Measurements from ENCODE around the gene LGI4. TPM values are rescaled to one million over a fixed set of nuclear protein-coding genes. Genes with fewer than 3 reads are reported as not detected.

Gene LGI4
- total RNA-seq, 4 donors from 2014 or later: 5.1 to 44.4 (median 19.7) TPM

DNA sequence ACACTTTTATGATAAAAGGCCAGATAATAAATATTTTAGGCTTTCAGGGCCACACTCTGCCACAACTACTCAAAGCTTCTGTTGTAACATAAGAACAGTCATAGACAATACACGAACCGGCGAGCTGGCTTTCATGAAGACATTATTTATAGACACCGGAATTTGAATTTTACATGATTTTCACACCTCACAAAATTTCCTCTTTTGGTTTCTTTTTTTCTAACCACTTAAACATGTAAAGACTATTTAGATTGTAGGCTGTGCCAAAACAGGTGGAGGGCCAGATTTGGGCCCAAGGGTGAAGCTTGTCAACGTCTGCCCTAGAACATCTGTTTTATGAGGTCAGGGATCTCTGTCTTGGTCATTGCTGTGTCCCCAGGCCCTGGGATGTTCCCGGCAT, 48.9 kb downstream of the LGI4 start:
- Histone ChIP-seq H3K36me3 (no peaks in the 10 kb centered on the region), H3K27ac (no peak overlapping the region), H3K4me3 (no peak overlapping the region), H3K4me1 (no peaks in the 10 kb centered on the region), H3K27me3 (peaks cover 0 to 4% of the 10 kb centered on the region in 2 donors), H3K9me3 (no peaks in the 10 kb centered on the region)
- intact Hi-C loops (cut with DNase I; ENCODE audit: low total_unique reads): no loop called here
- no peak for DNase-seq
- TF ChIP-seq POLR2A (IDR thresholded peaks at IDR 0.05) (no peak), CTCF (IDR thresholded peaks at IDR 0.05) (no peak)

DNA sequence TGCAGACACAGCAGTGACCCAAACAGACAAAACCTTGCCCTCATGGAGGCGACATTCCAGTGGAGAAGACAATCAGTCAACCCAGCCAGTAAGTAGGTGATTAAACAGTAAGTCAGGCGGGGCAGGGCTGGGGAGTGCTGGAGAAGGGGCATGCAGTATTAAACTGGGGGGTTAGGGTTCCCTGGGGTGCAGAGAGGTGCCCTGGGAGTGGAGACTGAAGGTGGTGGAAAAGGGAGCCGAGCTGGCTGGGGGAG, 50.4 kb downstream of the LGI4 start:
- no peak overlapping the region for H3K4me3 ChIP-seq
- intact Hi-C loops (cut with DNase I; ENCODE audit: low total_unique reads): no loop called here
- no peak for DNase-seq
- no peaks in the 10 kb centered on the region for H3K4me1 ChIP-seq
- no peak for TF ChIP-seq POLR2A (IDR thresholded peaks at IDR 0.05)
- no peak for TF ChIP-seq CTCF (IDR thresholded peaks at IDR 0.05)
- H3K27me3 ChIP-seq: no peaks in the 10 kb centered on the region
- H3K36me3 ChIP-seq: no peaks in the 10 kb centered on the region
- no peak overlapping the region for H3K27ac ChIP-seq
- H3K9me3 ChIP-seq: no peaks in the 10 kb centered on the region

DNA sequence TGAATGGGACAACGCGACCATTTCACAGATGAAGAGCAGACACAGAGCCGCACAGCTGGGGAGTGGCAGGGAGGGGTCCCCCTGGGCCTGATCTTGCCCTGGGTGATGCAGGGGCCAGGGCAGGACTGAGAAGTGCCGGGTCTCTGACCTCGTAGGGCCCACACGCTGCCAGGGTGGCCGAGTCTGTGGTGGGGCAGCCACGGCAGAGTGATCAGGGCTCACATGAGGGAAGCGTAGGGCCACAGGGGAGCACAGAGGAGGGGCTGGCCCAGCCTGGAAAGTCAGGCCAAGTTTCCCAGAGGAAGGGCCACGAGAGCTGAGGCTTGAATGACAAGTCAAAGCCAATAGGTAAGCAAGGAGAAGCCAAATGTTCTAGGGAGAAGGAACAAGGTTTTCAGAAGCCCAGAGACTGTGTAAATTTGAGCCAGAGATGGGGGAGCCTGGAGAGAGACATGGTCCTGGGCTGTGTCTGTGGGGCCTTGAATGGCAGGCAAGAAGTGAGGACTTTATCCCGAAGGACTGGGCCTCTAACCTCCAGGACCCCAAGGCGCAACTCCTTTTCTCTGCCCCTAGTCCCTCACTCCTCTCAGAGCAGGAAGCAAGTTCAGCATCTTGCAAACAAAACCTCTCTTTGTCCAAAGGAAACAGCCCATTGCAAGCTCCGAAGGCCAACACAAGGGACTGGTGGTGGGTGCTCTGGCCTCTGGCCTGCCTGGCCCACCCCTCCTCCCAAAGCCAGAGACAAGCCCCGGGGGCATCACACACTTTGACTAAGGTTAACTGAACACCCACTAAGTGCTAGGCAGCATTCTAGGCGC, 51.0 kb downstream of the LGI4 start:
- no peak overlapping the region for H3K4me3 ChIP-seq

GRCh38 chr19:35081201-35081600, 53.7 kb downstream of the LGI4 start:
- Histone ChIP-seq H3K27me3 (no peaks in the 10 kb centered on the region), H3K36me3 (no peaks in the 10 kb centered on the region), H3K4me1 (no peaks in the 10 kb centered on the region), H3K9me3 (no peaks in the 10 kb centered on the region), H3K27ac (no peak overlapping the region), H3K4me3 (no peak overlapping the region)
- DNase-seq: no peak
- intact Hi-C loops (cut with DNase I; ENCODE audit: low total_unique reads): no loop called here
- TF ChIP-seq POLR2A (IDR thresholded peaks at IDR 0.05): no peak
- no peak for TF ChIP-seq CTCF (IDR thresholded peaks at IDR 0.05)

More for the DNA sequence above, 51.0 kb downstream of the LGI4 start:
- no peaks in the 10 kb centered on the region for H3K9me3 ChIP-seq
- DNase-seq: no peak
- no peaks in the 10 kb centered on the region for H3K36me3 ChIP-seq
- intact Hi-C loops (cut with DNase I; ENCODE audit: low total_unique reads): no loop called here
- H3K27me3 ChIP-seq: no peaks in the 10 kb centered on the region
- H3K4me1 ChIP-seq: no peaks in the 10 kb centered on the region
- H3K27ac ChIP-seq: no peak overlapping the region
- TF ChIP-seq POLR2A (IDR thresholded peaks at IDR 0.05): no peak
- TF ChIP-seq CTCF (IDR thresholded peaks at IDR 0.05): no peak

DNA sequence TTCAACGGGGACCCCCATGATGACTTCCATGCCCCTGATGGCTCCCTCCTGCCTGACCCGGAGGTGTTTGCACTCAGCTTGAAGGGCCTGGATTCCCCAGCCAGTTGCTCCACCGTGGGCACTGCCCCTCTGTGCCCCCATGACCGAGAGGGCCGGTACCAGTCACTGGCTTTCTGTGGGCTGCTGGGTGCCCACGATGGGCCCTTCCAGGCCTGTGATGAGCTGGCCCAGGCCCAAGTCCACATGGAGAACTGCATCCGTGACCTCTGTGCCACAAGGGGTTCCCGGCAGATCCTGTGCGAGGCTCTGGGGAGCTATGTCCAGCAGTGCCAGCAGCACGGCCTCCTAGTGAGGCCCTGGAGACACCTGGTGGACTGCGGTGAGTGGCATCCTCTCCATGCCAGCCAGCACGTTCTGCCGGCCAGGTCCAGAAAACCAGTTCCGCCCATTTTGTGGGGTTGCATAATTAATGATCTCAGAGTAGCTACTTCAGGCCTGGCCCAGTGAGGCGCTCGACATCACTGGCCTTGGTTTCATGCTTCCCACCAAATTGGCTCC, 54.2 kb downstream of the LGI4 start:
- no peak overlapping the region for H3K4me3 ChIP-seq
- TF ChIP-seq CTCF (IDR thresholded peaks at IDR 0.05) (no peak), POLR2A (IDR thresholded peaks at IDR 0.05) (no peak)
- DNase-seq: no peak
- no peaks in the 10 kb centered on the region for H3K36me3 ChIP-seq
- no peak overlapping the region for H3K27ac ChIP-seq
- no peaks in the 10 kb centered on the region for H3K27me3 ChIP-seq
- no peaks in the 10 kb centered on the region for H3K9me3 ChIP-seq
- intact Hi-C loops (cut with DNase I; ENCODE audit: low total_unique reads): no loop called here
- H3K4me1 ChIP-seq: no peaks in the 10 kb centered on the region
